SH-SY5Y (cell line): ENCODE results near the gene SYNDIG1.

Source experiments
- GATA2 ChIP-seq: IDR thresholded peaks from 2 replicates; pipeline ENCODE4 v1.6.1; 2011; ENCODE audit warnings: mild to moderate bottlenecking, low read depth, low read length
- GATA3 ChIP-seq: IDR thresholded peaks from 2 replicates; pipeline ENCODE4 v1.6.1; 2011; ENCODE audit warnings: low read depth, mild to moderate bottlenecking, low read length, moderate library complexity

DNA sequence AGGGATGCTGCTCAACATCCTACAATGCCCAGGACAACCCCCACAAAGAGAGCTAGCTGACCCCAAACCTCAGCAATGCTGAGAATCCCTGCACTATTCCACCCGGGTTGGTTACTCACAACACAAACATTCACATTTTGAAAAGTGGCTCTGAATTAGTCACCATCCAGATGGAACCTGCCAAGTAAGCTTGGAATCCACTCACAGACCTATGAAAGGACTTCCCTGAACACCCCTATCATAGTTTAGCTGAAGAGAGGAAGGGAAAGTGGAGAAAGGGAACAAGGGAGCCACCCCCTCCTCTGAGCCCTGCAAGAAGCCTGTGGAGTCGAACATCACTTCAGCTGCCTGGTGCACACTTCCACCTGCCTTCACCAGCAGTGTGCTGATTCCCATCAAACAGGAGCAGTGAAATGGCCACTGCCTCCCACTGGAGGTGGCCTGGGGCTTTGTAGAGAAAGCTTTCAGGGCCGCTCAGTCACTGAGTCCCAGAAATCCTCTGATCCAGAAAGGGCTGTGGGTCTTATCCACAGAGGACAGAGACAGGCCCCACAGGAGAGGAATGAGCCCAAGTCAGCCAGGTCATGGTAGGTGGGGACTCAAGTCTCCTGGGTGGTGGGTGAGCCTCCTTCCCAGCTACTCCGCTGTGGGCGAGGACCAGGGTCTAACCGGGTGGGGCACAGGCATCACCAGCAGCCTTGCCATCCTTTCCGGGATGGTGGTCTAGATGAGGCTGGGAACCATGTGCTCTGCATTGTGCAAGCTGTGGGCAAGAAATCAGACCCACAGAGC is 203.7 kb downstream of the SYNDIG1 start:
- TF ChIP-seq GATA3 (no peak), GATA2 (no peak)
